Panc1 (cell line): ENCODE results near the gene LRRC56. TPM values are rescaled to one million over a fixed set of nuclear protein-coding genes. Genes with fewer than 3 reads are reported as not detected.
A peak's percentile ranks its signal among the peaks of the same experiment; 100 is the strongest.

Experiments used
- ATAC-seq: fragments of 200-7000 bp; cut with Tn5 transposase; 2 replicates; pipeline ENCODE4 v1.9.1; 2020; ENCODE audit warnings: mild to moderate bottlenecking, moderate library complexity
- BruUV-seq: library from RNA; stranded (reverse); fragments of 400-500 nt; replicated peaks from 2 replicates; lab custom pipeline; 2021; lab: Mats Ljungman, UMichigan
- CTCF ChIA-PET: fragments of 300-600 bp; sonication (Branson Sonifier 250); formaldehyde crosslinking; loops from one replicate; lab custom pipeline; 2022; ENCODE audit warnings: antibody characterized with exemption; lab: Charles Lee
- POLR2A ChIA-PET: fragments of 300-600 bp; sonication (Branson Sonifier 250); formaldehyde crosslinking; loops from one replicate; lab custom pipeline; 2022; ENCODE audit warnings: antibody characterized with exemption; lab: Charles Lee
- DNase-seq: peaks from one replicate; pipeline ENCODE4 v3.0.0-alpha.2; 2010; ENCODE audit warnings: low read depth, low spot score
- H3K27ac ChIP-seq: 2 replicates; pipeline ENCODE4 v1.5.1; 2011; ENCODE audit warnings: mild to moderate bottlenecking, low read length, inconsistent platforms
- H3K27me3 ChIP-seq: fragments of 200-500 bp; sonication (Bioruptor generic); 2 replicates; pipeline ENCODE4 v1.6.0; 2014; ENCODE audit warnings: low read length, inconsistent platforms; ENCODE audit not compliant: control insufficient read depth, insufficient read depth
- H3K36me3 ChIP-seq: fragments of 200-500 bp; sonication (Bioruptor generic); 2 replicates; pipeline ENCODE4 v1.5.1; 2014; ENCODE audit warnings: inconsistent platforms, mild to moderate bottlenecking, low read length, moderate library complexity; ENCODE audit not compliant: control insufficient read depth, insufficient read depth
- H3K4me1 ChIP-seq: 2 replicates; pipeline ENCODE4 v1.5.1; 2011; ENCODE audit warnings: inconsistent platforms, mild to moderate bottlenecking, low read length, moderate library complexity; ENCODE audit not compliant: control insufficient read depth, insufficient read depth
- H3K4me3 ChIP-seq, 2 experiments: 2 replicates each; pipeline ENCODE4 v1.5.1; 2011 to 2012; ENCODE audit warnings: low read depth in 2 of 2, low read length in 2 of 2, mild to moderate bottlenecking in 2 of 2, inconsistent platforms in 1 of 2, moderate library complexity in 1 of 2
- H3K9me3 ChIP-seq: fragments of 200-500 bp; sonication (Bioruptor generic); 2 replicates; pipeline ENCODE4 v1.5.1; 2014; ENCODE audit warnings: low read depth, mild to moderate bottlenecking, inconsistent platforms, low read length, moderate library complexity; ENCODE audit not compliant: control insufficient read depth, insufficient read depth
- CTCF ChIP-seq: fragments of 450-650 bp; IDR thresholded peaks from 2 replicates; pipeline ENCODE4 v1.5.1; 2017; ENCODE audit warnings: mild to moderate bottlenecking
- POLR2AphosphoS5 ChIP-seq: IDR thresholded peaks from 2 replicates; pipeline ENCODE4 v1.6.1; 2012; ENCODE audit warnings: mild to moderate bottlenecking, low read depth, low read length, moderate library complexity
- REST ChIP-seq, 2 experiments: IDR thresholded peaks; 2 replicates each; pipeline ENCODE4 v1.6.1; 2011 to 2012; ENCODE audit warnings: low read depth in 2 of 2, control low read depth in 1 of 2, low read length in 1 of 2, mild to moderate bottlenecking in 1 of 2, moderate library complexity in 1 of 2; ENCODE audit not compliant: insufficient read depth in 1 of 2
- SIN3A ChIP-seq: IDR thresholded peaks from 2 replicates; pipeline ENCODE4 v1.6.1; 2012; ENCODE audit warnings: low read depth, mild to moderate bottlenecking, low read length, moderate library complexity, borderline replicate concordance; ENCODE audit not compliant: insufficient read depth
- TCF7L2 ChIP-seq: IDR thresholded peaks from 2 replicates; pipeline ENCODE4 v1.6.1; 2011; ENCODE audit warnings: mild to moderate bottlenecking, low read depth, low read length, inconsistent platforms
- in situ Hi-C: cut with HindIII; loops from 2 replicates; pipeline ENCODE4 v1.10.0; 2016; ENCODE audit warnings: low sequenced_read_pairs, low pct_unique_long_range_greater_than_20kb
- intact Hi-C: fragments of 100-400 bp; cut with micrococcal nuclease; formaldehyde crosslinking; loops from one replicate; pipeline ENCODE4 v1.10.0; 2022; ENCODE audit not compliant: unreplicated experiment
- total RNA-seq: library from RNA; stranded (reverse); gene quantifications from one replicate; pipeline ENCODE4 v1.2.1, GENCODE V29; 2021; ENCODE audit not compliant: unreplicated experiment

The LRRC56 gene
- total RNA-seq, 1 experiment from 2014 or later = 9.8 TPM

GRCh38 chr11:497565-498296, 39.6 kb upstream of the LRRC56 start:
- H3K4me1 ChIP-seq = 0 out of 2 replicates have a peak, but pooled peaks cover 2% of the 10 kb centered on the region
- peaks cover 15% of the 10 kb centered on the region; the same call in 1 of the 2 replicates for H3K36me3 ChIP-seq
- H3K4me3 ChIP-seq = no peak overlapping the region
- ATAC-seq (no peak), DNase-seq (no peak)
- ChIA-PET CTCF (interaction anchor here (0.6 kb wide), 2 partner anchors 57 to 146 kb away, joined by 3 to 7 read pairs; no protein-coding TSS in a partner anchor), POLR2A (no interaction called here)
- H3K27me3 ChIP-seq = no peaks in the 10 kb centered on the region
- intact Hi-C loops (no loop called here), in situ Hi-C loops (no loop called here)
- H3K9me3 ChIP-seq = no peaks in the 10 kb centered on the region
- BruUV-seq = no TSS peak
- TF ChIP-seq POLR2AphosphoS5 (no peak), TCF7L2 (no peak), REST (IDR thresholded peaks at IDR 0.05; ENCODE audit: insufficient read depth in 1 of 2, low read depth in 2 of 2, low read length in 1 of 2) (no peak), CTCF (no peak), SIN3A (no peak)
- no peak overlapping the region for H3K27ac ChIP-seq

GRCh38 chr11:498297-499181, 38.8 kb upstream of the LRRC56 start:
- peaks cover 15% of the 10 kb centered on the region; the same call in 1 of the 2 replicates for H3K36me3 ChIP-seq
- intact Hi-C loops (no loop called here), in situ Hi-C loops (no loop called here)
- ChIA-PET POLR2A (interaction anchor here (0.5 kb wide), 1 partner anchor 150 kb away, joined by 3 read pairs; no protein-coding TSS in a partner anchor), CTCF (interaction anchor here (0.6 to 0.7 kb wide), 4 partner anchors 8 to 146 kb away, joined by 3 to 7 read pairs (median 6); partner anchors contain the start of gene RNH1)
- ATAC-seq (no peak), DNase-seq (no peak)
- no peak overlapping the region for H3K27ac ChIP-seq
- no peaks in the 10 kb centered on the region for H3K9me3 ChIP-seq
- H3K27me3 ChIP-seq = no peaks in the 10 kb centered on the region
- H3K4me1 ChIP-seq = peaks cover 3% of the 10 kb centered on the region
- BruUV-seq = TSS peak; percentile 31
- TF ChIP-seq SIN3A = no peak
- 0 out of 2 replicates have a peak, but pooled peaks have one; percentile 7 for TF ChIP-seq POLR2AphosphoS5
- no peak overlapping the region for H3K4me3 ChIP-seq
